Measurements from ENCODE around the gene RBM39.

RBM39 gene

GRCh38 chr20:35669221-35669620 lies 72.8 kb downstream of the RBM39 start:
- no peak for TF ChIP-seq CTCF (conservative IDR thresholded peaks at IDR 0.05; ENCODE audit: low read depth, low read length)
- H2AFZ ChIP-seq (ENCODE audit: low read depth): no peak overlapping the region
- no peak overlapping the region for H3K4me3 ChIP-seq (IDR thresholded peaks at IDR 0.05; ENCODE audit: insufficient read depth, low read depth, low read length)
- no peak overlapping the region for H3K27ac ChIP-seq
- H3K9ac ChIP-seq: no peak overlapping the region
- no peaks in the 10 kb centered on the region for H3K27me3 ChIP-seq (ENCODE audit: insufficient read depth, low read depth)
- H3K4me1 ChIP-seq (ENCODE audit: low read depth, poor library complexity, severe bottlenecking): peaks cover 16% of the 10 kb centered on the region
- no peaks in the 10 kb centered on the region for H4K20me1 ChIP-seq (ENCODE audit: insufficient read depth)
- H3K36me3 ChIP-seq (ENCODE audit: insufficient read depth): no peaks in the 10 kb centered on the region
- H3K4me2 ChIP-seq: no peak overlapping the region
- peaks cover 6% of the 10 kb centered on the region for H3K79me2 ChIP-seq (ENCODE audit: insufficient read depth, low read depth)

GRCh38 chr20:35665949-35666288 lies 76.1 kb downstream of the RBM39 start:
- Histone ChIP-seq H4K20me1 (ENCODE audit: insufficient read depth) (peaks cover 29% of the 10 kb centered on the region), H3K9ac (no peak overlapping the region), H3K27ac (no peak overlapping the region), H3K36me3 (ENCODE audit: insufficient read depth) (no peaks in the 10 kb centered on the region), H3K4me2 (no peak overlapping the region), H3K4me1 (ENCODE audit: low read depth, poor library complexity, severe bottlenecking) (peaks cover 24% of the 10 kb centered on the region), H3K79me2 (ENCODE audit: insufficient read depth, low read depth) (peaks cover 39% of the 10 kb centered on the region), H3K4me3 (IDR thresholded peaks at IDR 0.05; ENCODE audit: insufficient read depth, low read depth, low read length) (no peak overlapping the region), H3K27me3 (ENCODE audit: insufficient read depth, low read depth) (no peaks in the 10 kb centered on the region), H2AFZ (ENCODE audit: low read depth) (no peak overlapping the region)
- TF ChIP-seq CTCF (conservative IDR thresholded peaks at IDR 0.05; ENCODE audit: low read depth, low read length): no peak

GRCh38 chr20:35664466-35665206 lies 77.4 kb downstream of the RBM39 start, which contains the start of the genes CPNE1 and RBM12:
Gene CPNE1, minus strand, starts transcription at chr20:35664900. Its CDS starts 31,977 bp downstream, at chr20:35632923.
Gene RBM12, minus strand, starts transcription at chr20:35664900. Its CDS starts 9,578 bp downstream, at chr20:35655322.
- Histone ChIP-seq H3K9ac (peak within 1 kb of the TSS; percentile 98), H3K36me3 (ENCODE audit: insufficient read depth) (no peaks in the 10 kb centered on the region), H3K79me2 (ENCODE audit: insufficient read depth, low read depth) (peaks cover 52% of the 10 kb centered on the region), H3K4me1 (ENCODE audit: low read depth, poor library complexity, severe bottlenecking) (peaks cover 37% of the 10 kb centered on the region), H3K4me2 (peak within 1 kb of the TSS; percentile 80), H3K27me3 (ENCODE audit: insufficient read depth, low read depth) (no peaks in the 10 kb centered on the region), H3K27ac (peak within 1 kb of the TSS; percentile 92), H2AFZ (ENCODE audit: low read depth) (peak within 1 kb of the TSS; percentile 74), H4K20me1 (ENCODE audit: insufficient read depth) (peaks cover 42% of the 10 kb centered on the region), H3K4me3 (IDR thresholded peaks at IDR 0.05; ENCODE audit: insufficient read depth, low read depth, low read length) (peak within 1 kb of the TSS; percentile 73)
- TF ChIP-seq CTCF (conservative IDR thresholded peaks at IDR 0.05; ENCODE audit: low read depth, low read length): no peak

- H3K9ac ChIP-seq: peak overlapping the region; percentile 98
- no peak; the same call in 1 of the 2 replicates for TF ChIP-seq CTCF (conservative IDR thresholded peaks at IDR 0.05; ENCODE audit: low read depth, low read length)
- peak overlapping the region; percentile 73 for H3K4me3 ChIP-seq (IDR thresholded peaks at IDR 0.05; ENCODE audit: insufficient read depth, low read depth, low read length)
- H2AFZ ChIP-seq (ENCODE audit: low read depth): peak overlapping the region; percentile 74
- no peaks in the 10 kb centered on the region for H3K27me3 ChIP-seq (ENCODE audit: insufficient read depth, low read depth)
- H3K36me3 ChIP-seq (ENCODE audit: insufficient read depth): no peaks in the 10 kb centered on the region
- H3K4me2 ChIP-seq: peak overlapping the region; percentile 80
- peaks cover 45% of the 10 kb centered on the region for H3K4me1 ChIP-seq (ENCODE audit: low read depth, poor library complexity, severe bottlenecking)
- peaks cover 60% of the 10 kb centered on the region for H3K79me2 ChIP-seq (ENCODE audit: insufficient read depth, low read depth)
- H3K27ac ChIP-seq: peak overlapping the region; percentile 92
- peaks cover 50% of the 10 kb centered on the region for H4K20me1 ChIP-seq (ENCODE audit: insufficient read depth)
These were observed 78.3 kb downstream of the RBM39 start for GRCh38 chr20:35663516-35664465.

All from KMS-11 (cell line).